ENCODE measurements around the gene TMPRSS4. TPM values are rescaled to one million over a fixed set of nuclear protein-coding genes. Genes with fewer than 3 reads are reported as not detected.

The TMPRSS4 gene
- total RNA-seq, 1 experiment from 2014 or later = not detected

DNA sequence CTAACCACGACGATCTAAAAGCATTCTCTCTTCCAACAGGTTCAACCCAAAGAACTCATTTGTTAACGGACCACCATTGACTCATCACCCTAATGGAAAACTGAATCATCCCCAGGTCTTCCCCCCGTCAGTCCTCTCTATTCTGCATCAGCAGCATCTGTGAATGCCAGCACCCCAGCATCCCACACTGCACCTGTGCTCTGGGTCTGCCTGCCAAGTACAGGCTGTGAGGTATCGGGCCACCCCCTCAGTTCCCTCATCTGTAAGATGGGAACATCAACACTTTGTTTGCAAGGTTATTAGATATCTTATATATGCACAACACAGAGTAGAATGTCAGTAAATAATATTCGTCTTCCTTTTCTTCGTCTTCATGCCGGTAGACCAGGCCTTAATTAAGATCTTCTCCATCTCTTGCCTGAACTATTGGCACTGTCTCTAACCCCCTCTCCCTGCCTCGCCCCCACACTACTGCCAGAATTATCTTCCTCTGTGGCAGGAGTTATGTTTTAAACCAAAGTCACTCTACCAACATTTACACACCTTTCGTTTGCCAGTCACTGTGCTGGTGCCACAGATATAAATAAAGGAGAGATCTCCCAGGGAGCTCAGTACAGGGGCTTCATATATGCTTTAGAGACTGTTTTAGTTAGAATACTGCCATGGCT lies 7.8 kb upstream of the TMPRSS4 start:
- Mint-ChIP-seq H3K9me3 (ENCODE audit: unreplicated experiment) (no peaks in the 10 kb centered on the region), H3K27me3 (ENCODE audit: insufficient read depth, unreplicated experiment) (peaks cover 15% of the 10 kb centered on the region), H3K4me1 (ENCODE audit: insufficient read depth, unreplicated experiment) (no peaks in the 10 kb centered on the region), H3K27ac (ENCODE audit: low read depth, unreplicated experiment) (no peak overlapping the region), H3K4me3 (ENCODE audit: unreplicated experiment) (no peak overlapping the region), H3K36me3 (ENCODE audit: insufficient read depth, unreplicated experiment) (no peaks in the 10 kb centered on the region)
- intact Hi-C loops (cut with micrococcal nuclease) = no loop called here
- POLR2A ChIA-PET = no interaction called here
- DNase-seq (ENCODE audit: unreplicated experiment) = no peak
- CTCF ChIA-PET = interaction anchor here (0.6 to 0.7 kb wide), 2 partner anchors 16 to 226 kb away, joined by 3 read pairs; no protein-coding TSS in a partner anchor
- BruUV-seq (replicated peaks) = no TSS peak
- TF ChIP-seq, protein P1, sequence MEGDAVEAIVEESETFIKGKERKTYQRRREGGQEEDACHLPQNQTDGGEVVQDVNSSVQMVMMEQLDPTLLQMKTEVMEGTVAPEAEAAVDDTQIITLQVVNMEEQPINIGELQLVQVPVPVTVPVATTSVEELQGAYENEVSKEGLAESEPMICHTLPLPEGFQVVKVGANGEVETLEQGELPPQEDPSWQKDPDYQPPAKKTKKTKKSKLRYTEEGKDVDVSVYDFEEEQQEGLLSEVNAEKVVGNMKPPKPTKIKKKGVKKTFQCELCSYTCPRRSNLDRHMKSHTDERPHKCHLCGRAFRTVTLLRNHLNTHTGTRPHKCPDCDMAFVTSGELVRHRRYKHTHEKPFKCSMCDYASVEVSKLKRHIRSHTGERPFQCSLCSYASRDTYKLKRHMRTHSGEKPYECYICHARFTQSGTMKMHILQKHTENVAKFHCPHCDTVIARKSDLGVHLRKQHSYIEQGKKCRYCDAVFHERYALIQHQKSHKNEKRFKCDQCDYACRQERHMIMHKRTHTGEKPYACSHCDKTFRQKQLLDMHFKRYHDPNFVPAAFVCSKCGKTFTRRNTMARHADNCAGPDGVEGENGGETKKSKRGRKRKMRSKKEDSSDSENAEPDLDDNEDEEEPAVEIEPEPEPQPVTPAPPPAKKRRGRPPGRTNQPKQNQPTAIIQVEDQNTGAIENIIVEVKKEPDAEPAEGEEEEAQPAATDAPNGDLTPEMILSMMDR (IDR thresholded peaks at IDR 0.05; ENCODE audit: unreplicated experiment) = no peak

DNA sequence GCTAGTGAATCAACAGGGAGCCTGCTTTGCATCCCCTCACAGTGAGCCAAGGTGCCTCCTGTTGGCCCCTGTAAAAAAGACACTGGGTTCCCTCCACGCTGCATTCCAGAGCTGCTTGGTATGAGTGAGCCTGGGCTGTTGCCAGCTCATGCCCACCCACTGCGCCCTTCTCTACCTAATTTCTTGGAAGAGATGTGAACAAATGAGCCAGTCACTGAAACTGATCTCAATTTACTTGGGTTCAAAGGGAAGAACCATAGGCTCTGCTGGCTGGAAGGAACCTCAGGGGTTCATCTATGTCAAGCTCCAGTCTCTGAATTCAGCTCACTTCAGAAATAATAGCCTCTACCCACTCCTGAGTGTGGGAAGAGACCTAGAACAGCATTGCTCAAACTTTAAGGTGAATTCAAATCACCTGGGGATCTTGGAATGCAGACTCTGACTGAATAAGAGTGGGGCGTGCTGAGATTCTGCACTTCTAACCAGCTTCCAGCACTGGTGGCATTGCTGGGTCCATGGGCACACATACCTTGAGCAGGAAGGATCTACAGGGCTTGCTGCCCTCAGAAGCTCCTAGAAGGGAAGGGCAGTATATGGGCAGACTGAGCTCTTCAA lies 5.4 kb upstream of the TMPRSS4 start:
- peaks cover 9% of the 10 kb centered on the region for H3K4me1 Mint-ChIP-seq (ENCODE audit: insufficient read depth, unreplicated experiment)
- POLR2A ChIA-PET = no interaction called here
- intact Hi-C loops (cut with micrococcal nuclease) = no loop called here
- no TSS peak for BruUV-seq (replicated peaks)
- H3K27me3 Mint-ChIP-seq (ENCODE audit: insufficient read depth, unreplicated experiment) = peaks cover 2% of the 10 kb centered on the region
- CTCF ChIA-PET = interaction anchor here (0.5 to 0.9 kb wide), 3 partner anchors 18 to 99 kb away, joined by 3 to 7 read pairs (median 3); no protein-coding TSS in a partner anchor
- H3K36me3 Mint-ChIP-seq (ENCODE audit: insufficient read depth, unreplicated experiment) = no peaks in the 10 kb centered on the region
- TF ChIP-seq, protein P1 (IDR thresholded peaks at IDR 0.05; ENCODE audit: unreplicated experiment) = no peak
- H3K4me3 Mint-ChIP-seq (ENCODE audit: unreplicated experiment) = no peak overlapping the region
- no peak for DNase-seq (ENCODE audit: unreplicated experiment)
- no peak overlapping the region for H3K27ac Mint-ChIP-seq (ENCODE audit: low read depth, unreplicated experiment)
- H3K9me3 Mint-ChIP-seq (ENCODE audit: unreplicated experiment) = no peaks in the 10 kb centered on the region

DNA sequence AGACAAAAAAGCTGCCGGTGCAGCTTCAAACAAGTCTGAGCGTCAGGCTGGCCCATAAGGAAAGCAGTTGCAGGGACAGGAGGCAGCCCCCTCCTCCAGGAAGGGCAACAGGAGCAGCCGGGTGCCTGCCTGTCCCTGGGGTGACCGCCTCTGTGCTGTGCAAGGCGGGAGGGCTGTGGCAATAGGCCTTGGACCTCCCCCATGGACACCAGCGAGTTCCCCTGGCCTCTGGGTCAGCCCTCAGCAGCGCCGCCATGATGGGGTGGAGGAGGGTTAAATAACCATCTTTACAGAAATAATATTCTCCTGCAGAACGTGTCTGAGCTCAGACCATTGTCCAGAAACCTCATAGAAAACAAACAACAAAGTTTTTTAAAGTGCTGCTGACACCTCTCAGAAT lies 3.3 kb upstream of the TMPRSS4 start:
- H3K4me3 Mint-ChIP-seq (ENCODE audit: unreplicated experiment) = no peak overlapping the region
- BruUV-seq (replicated peaks) = no TSS peak
- TF ChIP-seq, protein P1 (IDR thresholded peaks at IDR 0.05; ENCODE audit: unreplicated experiment) = no peak
- H3K27me3 Mint-ChIP-seq (ENCODE audit: insufficient read depth, unreplicated experiment) = no peaks in the 10 kb centered on the region
- no peaks in the 10 kb centered on the region for H3K36me3 Mint-ChIP-seq (ENCODE audit: insufficient read depth, unreplicated experiment)
- ChIA-PET CTCF (interaction anchor here (0.7 to 1.7 kb wide), 3 partner anchors 256 to 275 kb away, joined by 3 to 5 read pairs (median 3); no protein-coding TSS in a partner anchor), POLR2A (no interaction called here)
- no peaks in the 10 kb centered on the region for H3K9me3 Mint-ChIP-seq (ENCODE audit: unreplicated experiment)
- DNase-seq (ENCODE audit: unreplicated experiment) = no peak
- no peak overlapping the region for H3K27ac Mint-ChIP-seq (ENCODE audit: low read depth, unreplicated experiment)
- intact Hi-C loops (cut with micrococcal nuclease) = no loop called here
- peaks cover 13% of the 10 kb centered on the region for H3K4me1 Mint-ChIP-seq (ENCODE audit: insufficient read depth, unreplicated experiment)

DNA sequence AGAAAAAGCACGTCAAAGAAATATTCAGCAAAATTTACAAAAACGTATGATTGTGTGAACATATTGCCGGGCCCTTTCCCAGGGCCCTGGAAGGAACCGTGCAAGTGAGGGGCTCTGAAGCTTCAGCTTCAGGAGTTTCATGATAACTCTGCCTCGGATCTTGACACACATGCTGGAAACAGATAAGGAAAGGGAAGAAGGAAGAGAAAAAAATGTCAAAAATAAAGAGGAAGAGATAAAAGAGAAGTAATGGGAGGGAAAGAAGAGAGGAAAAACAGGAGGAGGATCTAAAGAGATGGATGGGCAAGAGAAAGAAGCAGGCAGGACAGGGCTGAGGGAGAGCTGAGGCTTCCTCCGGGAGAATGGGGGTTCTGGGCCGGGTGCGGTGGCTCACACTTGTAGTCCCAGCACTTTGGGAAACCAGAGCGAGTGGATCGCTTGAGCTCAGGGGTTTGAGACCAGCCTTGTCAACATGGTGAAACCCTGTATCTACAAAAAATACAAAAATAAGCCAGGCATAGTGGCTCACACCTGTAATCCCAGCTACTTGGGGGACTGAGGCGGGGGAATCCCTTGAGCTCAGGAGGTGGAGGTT lies 2.7 kb upstream of the TMPRSS4 start:
- H3K27me3 Mint-ChIP-seq (ENCODE audit: insufficient read depth, unreplicated experiment) = no peaks in the 10 kb centered on the region
- peaks cover 13% of the 10 kb centered on the region for H3K4me1 Mint-ChIP-seq (ENCODE audit: insufficient read depth, unreplicated experiment)
- no peak overlapping the region for H3K27ac Mint-ChIP-seq (ENCODE audit: low read depth, unreplicated experiment)
- TF ChIP-seq, protein P1 (IDR thresholded peaks at IDR 0.05; ENCODE audit: unreplicated experiment) = no peak
- H3K9me3 Mint-ChIP-seq (ENCODE audit: unreplicated experiment) = no peaks in the 10 kb centered on the region
- no peak overlapping the region for H3K4me3 Mint-ChIP-seq (ENCODE audit: unreplicated experiment)
- no peaks in the 10 kb centered on the region for H3K36me3 Mint-ChIP-seq (ENCODE audit: insufficient read depth, unreplicated experiment)
- DNase-seq (ENCODE audit: unreplicated experiment) = no peak
- intact Hi-C loops (cut with micrococcal nuclease) = no loop called here
- ChIA-PET POLR2A (interaction anchor here (1.5 kb wide), 1 partner anchor 19 kb away, joined by 3 read pairs; no protein-coding TSS in a partner anchor), CTCF (interaction anchor here (0.7 to 1.4 kb wide), 4 partner anchors 22 to 274 kb away, joined by 3 to 5 read pairs (median 3); no protein-coding TSS in a partner anchor)
- BruUV-seq (replicated peaks) = no TSS peak

Measured in MCF 10A (cell line).